ACC112 (cell line): Measurements from ENCODE around the gene MAPT.

Experiments used
- H2AFZ ChIP-seq: fragments of 200-600 bp; sonication (generic); one replicate; pipeline ENCODE4 v1.6.0; 2017; ENCODE audit warnings: antibody characterized with exemption, low read length; ENCODE audit not compliant: unreplicated experiment
- H3K27ac ChIP-seq: fragments of 200-600 bp; sonication (generic); 2 replicates; pipeline ENCODE4 v1.5.1; 2014; ENCODE audit warnings: low read depth, mild to moderate bottlenecking, antibody characterized with exemption, low read length, moderate library complexity
- H3K27me3 ChIP-seq: fragments of 200-600 bp; sonication (generic); 2 replicates; pipeline ENCODE4 v1.6.1; 2014; ENCODE audit warnings: mild to moderate bottlenecking, antibody characterized with exemption, low read length, moderate library complexity, mixed read lengths; ENCODE audit not compliant: insufficient read depth
- H3K36me3 ChIP-seq: fragments of 200-600 bp; sonication (generic); 2 replicates; pipeline ENCODE4 v1.6.1; 2016; ENCODE audit warnings: mild to moderate bottlenecking, antibody characterized with exemption, low read length, moderate library complexity, mixed read lengths; ENCODE audit not compliant: insufficient read depth
- H3K4me1 ChIP-seq: fragments of 200-600 bp; sonication (generic); one replicate; pipeline ENCODE4 v1.6.1; 2016; ENCODE audit warnings: low read length, mixed read lengths; ENCODE audit not compliant: insufficient read depth, unreplicated experiment, control insufficient read depth
- H3K4me3 ChIP-seq: fragments of 200-600 bp; sonication (generic); 2 replicates; pipeline ENCODE4 v1.5.1; 2014; ENCODE audit warnings: mild to moderate bottlenecking, low read depth, low read length
- H3K79me2 ChIP-seq: fragments of 200-600 bp; sonication (generic); one replicate; pipeline ENCODE4 v1.6.0; 2016; ENCODE audit warnings: low read length; ENCODE audit not compliant: control insufficient read depth, unreplicated experiment, insufficient read depth

The MAPT gene

GRCh38 chr17:45963889-45964288 lies 69.5 kb downstream of the MAPT start:
- no peaks in the 10 kb centered on the region for H3K79me2 ChIP-seq
- no peaks in the 10 kb centered on the region for H3K4me1 ChIP-seq
- no peak overlapping the region for H3K27ac ChIP-seq
- H3K4me3 ChIP-seq, result no peak overlapping the region
- peaks cover 51% of the 10 kb centered on the region for H3K27me3 ChIP-seq
- H2AFZ ChIP-seq, result no peak overlapping the region
- H3K36me3 ChIP-seq, result no peaks in the 10 kb centered on the region

DNA sequence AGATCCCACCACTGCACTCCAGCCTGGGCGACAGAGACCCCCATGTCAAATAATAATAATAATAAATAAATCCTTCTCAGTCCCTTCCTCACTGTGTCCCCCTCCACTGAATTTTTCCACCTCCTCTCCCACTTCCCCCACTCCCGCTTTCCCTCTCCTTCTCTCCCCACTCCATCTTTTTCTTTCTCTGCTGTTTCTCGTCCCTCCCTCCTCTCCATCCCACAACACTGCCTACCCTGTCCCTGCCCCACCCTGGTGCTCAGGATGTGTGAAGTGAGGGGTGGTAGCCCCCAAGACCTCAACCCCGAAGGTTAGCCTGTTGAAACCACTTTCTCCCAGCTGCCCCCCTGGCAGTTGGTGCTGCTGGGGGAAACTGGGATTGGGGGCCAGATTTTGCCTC lies 70.3 kb downstream of the MAPT start:
- Histone ChIP-seq H3K27me3 (peaks cover 57% of the 10 kb centered on the region), H3K79me2 (no peaks in the 10 kb centered on the region), H3K4me3 (no peak overlapping the region), H3K27ac (no peak overlapping the region), H2AFZ (no peak overlapping the region), H3K36me3 (no peaks in the 10 kb centered on the region), H3K4me1 (no peaks in the 10 kb centered on the region)

- Histone ChIP-seq H3K27me3 (peaks cover 60% of the 10 kb centered on the region), H3K36me3 (no peaks in the 10 kb centered on the region), H3K4me3 (no peak overlapping the region), H3K27ac (no peak overlapping the region), H3K79me2 (no peaks in the 10 kb centered on the region), H2AFZ (no peak overlapping the region), H3K4me1 (no peaks in the 10 kb centered on the region)
Measured at GRCh38 chr17:45965812-45966211, 71.5 kb downstream of the MAPT start.

GRCh38 chr17:45966606-45967280 lies 72.4 kb downstream of the MAPT start:
- H3K27ac ChIP-seq, result no peak overlapping the region
- no peak overlapping the region for H2AFZ ChIP-seq
- no peaks in the 10 kb centered on the region for H3K36me3 ChIP-seq
- no peaks in the 10 kb centered on the region for H3K79me2 ChIP-seq
- H3K27me3 ChIP-seq, result peaks cover 66% of the 10 kb centered on the region
- H3K4me3 ChIP-seq, result no peak overlapping the region
- H3K4me1 ChIP-seq, result no peaks in the 10 kb centered on the region

DNA sequence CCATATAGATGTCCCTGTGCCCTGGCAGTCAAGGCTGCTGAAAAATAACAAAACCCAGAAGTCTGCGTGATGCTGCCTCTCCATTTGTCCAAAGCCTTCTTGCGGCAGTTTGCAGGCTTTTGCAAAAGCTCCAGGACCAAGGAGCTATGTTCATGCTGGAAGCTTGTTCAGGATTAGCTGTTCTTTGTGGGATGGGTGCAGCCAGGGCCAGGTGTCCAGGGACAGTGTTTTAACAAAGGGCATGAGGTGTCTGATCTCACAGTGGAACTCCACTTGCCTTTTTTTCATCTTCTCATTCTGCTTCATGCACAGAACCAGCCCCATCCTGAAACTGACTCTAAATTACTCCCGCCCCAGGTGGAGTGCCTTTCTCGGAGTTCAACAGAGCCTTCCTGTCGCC lies 73.0 kb downstream of the MAPT start:
- H3K4me1 ChIP-seq, result no peaks in the 10 kb centered on the region
- H3K27me3 ChIP-seq, result peaks cover 72% of the 10 kb centered on the region
- no peak overlapping the region for H3K4me3 ChIP-seq
- no peaks in the 10 kb centered on the region for H3K79me2 ChIP-seq
- H3K36me3 ChIP-seq, result no peaks in the 10 kb centered on the region
- no peak overlapping the region for H2AFZ ChIP-seq
- no peak overlapping the region for H3K27ac ChIP-seq

GRCh38 chr17:45968732-45969131 lies 74.4 kb downstream of the MAPT start:
- peaks cover 81% of the 10 kb centered on the region for H3K27me3 ChIP-seq
- no peaks in the 10 kb centered on the region for H3K79me2 ChIP-seq
- H3K4me1 ChIP-seq, result no peaks in the 10 kb centered on the region
- no peak overlapping the region for H3K4me3 ChIP-seq
- no peaks in the 10 kb centered on the region for H3K36me3 ChIP-seq
- no peak overlapping the region for H2AFZ ChIP-seq
- H3K27ac ChIP-seq, result no peak overlapping the region

DNA sequence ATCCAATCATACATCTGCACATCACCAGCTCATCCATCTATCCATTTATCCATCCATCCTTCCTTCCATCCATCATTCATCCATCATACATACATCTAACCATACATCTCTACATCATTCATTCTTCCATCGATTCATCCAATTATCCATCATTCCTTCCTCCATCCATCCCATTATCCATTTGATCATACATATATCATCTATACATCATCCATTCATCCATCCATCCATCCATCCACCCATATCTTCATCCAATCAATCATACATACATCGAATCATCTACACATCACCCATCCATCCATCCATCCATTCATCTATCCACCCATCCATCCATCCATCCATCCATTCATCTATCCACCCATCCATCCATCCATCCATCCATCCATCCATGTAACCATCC lies 75.4 kb downstream of the MAPT start:
- Histone ChIP-seq H2AFZ (no peak overlapping the region), H3K79me2 (no peaks in the 10 kb centered on the region), H3K4me3 (no peak overlapping the region), H3K27me3 (peaks cover 89% of the 10 kb centered on the region), H3K4me1 (no peaks in the 10 kb centered on the region), H3K27ac (no peak overlapping the region), H3K36me3 (no peaks in the 10 kb centered on the region)

DNA sequence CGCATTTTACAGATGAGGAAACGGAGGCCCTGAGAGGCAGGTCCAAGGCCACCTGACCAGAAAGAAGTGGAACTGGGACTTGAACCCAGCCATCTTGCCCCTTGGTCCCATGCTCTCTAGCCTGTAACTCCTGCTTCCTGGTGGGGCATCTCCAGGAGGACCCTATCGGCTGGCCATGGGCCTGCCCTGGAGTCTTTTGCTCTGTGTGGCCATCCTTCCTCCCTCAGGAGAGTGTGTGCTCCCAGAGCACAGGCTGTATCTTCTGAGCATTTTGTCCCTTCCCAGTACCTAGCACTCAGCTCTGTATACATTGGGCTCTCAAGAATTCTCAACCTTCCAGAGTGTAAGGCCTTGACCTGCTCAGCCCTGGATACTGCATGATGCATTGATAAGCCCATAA lies 76.3 kb downstream of the MAPT start:
- H3K4me3 ChIP-seq, result no peak overlapping the region
- H2AFZ ChIP-seq, result no peak overlapping the region
- no peak overlapping the region for H3K27ac ChIP-seq
- H3K79me2 ChIP-seq, result no peaks in the 10 kb centered on the region
- no peaks in the 10 kb centered on the region for H3K36me3 ChIP-seq
- H3K27me3 ChIP-seq, result peaks cover 93% of the 10 kb centered on the region
- no peaks in the 10 kb centered on the region for H3K4me1 ChIP-seq

- no peak overlapping the region for H2AFZ ChIP-seq
- H3K36me3 ChIP-seq, result no peaks in the 10 kb centered on the region
- H3K4me1 ChIP-seq, result no peaks in the 10 kb centered on the region
- H3K27me3 ChIP-seq, result peaks cover 82% of the 10 kb centered on the region
- H3K4me3 ChIP-seq, result no peak overlapping the region
- H3K79me2 ChIP-seq, result no peaks in the 10 kb centered on the region
- H3K27ac ChIP-seq, result no peak overlapping the region
Measured at GRCh38 chr17:45971698-45972141, 77.4 kb downstream of the MAPT start.

GRCh38 chr17:45972531-45972930 lies 78.2 kb downstream of the MAPT start:
- H3K4me3 ChIP-seq, result no peak overlapping the region
- H3K36me3 ChIP-seq, result no peaks in the 10 kb centered on the region
- no peak overlapping the region for H2AFZ ChIP-seq
- H3K27ac ChIP-seq, result no peak overlapping the region
- H3K27me3 ChIP-seq, result peaks cover 74% of the 10 kb centered on the region
- no peaks in the 10 kb centered on the region for H3K79me2 ChIP-seq
- H3K4me1 ChIP-seq, result no peaks in the 10 kb centered on the region

- H3K27me3 ChIP-seq, result peaks cover 67% of the 10 kb centered on the region
- H3K4me3 ChIP-seq, result no peak overlapping the region
- H3K4me1 ChIP-seq, result no peaks in the 10 kb centered on the region
- H3K27ac ChIP-seq, result no peak overlapping the region
- H3K36me3 ChIP-seq, result no peaks in the 10 kb centered on the region
- no peaks in the 10 kb centered on the region for H3K79me2 ChIP-seq
- no peak overlapping the region for H2AFZ ChIP-seq
Measured at GRCh38 chr17:45973099-45973780, 78.9 kb downstream of the MAPT start.
